ENCODE measurements around the gene CNTN4. TPM values are rescaled to one million over a fixed set of nuclear protein-coding genes. Genes with fewer than 3 reads are reported as not detected.

The CNTN4 gene
- total RNA-seq, 1 donor from 2014 or later = 3.2 TPM

GRCh38 chr3:3023111-3023745 lies 924.6 kb downstream of the CNTN4 start:
- no peak for ATAC-seq
- intact Hi-C loops (cut with micrococcal nuclease) = no loop called here
- DNase-seq = no peak

GRCh38 chr3:3027976-3028567 lies 929.4 kb downstream of the CNTN4 start:
- ATAC-seq (no peak), DNase-seq (no peak)
- intact Hi-C loops (cut with micrococcal nuclease) = no loop called here

- no peak for DNase-seq
- intact Hi-C loops (cut with micrococcal nuclease) = no loop called here
- no peak for ATAC-seq
Measured at GRCh38 chr3:3031326-3031725, 932.7 kb downstream of the CNTN4 start.

- ATAC-seq (no peak), DNase-seq (no peak)
- intact Hi-C loops (cut with micrococcal nuclease) = no loop called here
Measured at GRCh38 chr3:3037156-3037555, 938.5 kb downstream of the CNTN4 start.

GRCh38 chr3:3038201-3038991 lies 939.7 kb downstream of the CNTN4 start:
- intact Hi-C loops (cut with micrococcal nuclease) = no loop called here
- ATAC-seq (no peak), DNase-seq (no peak)

GRCh38 chr3:3053974-3054373 lies 955.3 kb downstream of the CNTN4 start:
- DNase-seq (no peak), ATAC-seq (no peak)
- intact Hi-C loops (cut with micrococcal nuclease) = no loop called here

GRCh38 chr3:3059645-3060044 lies 961.0 kb downstream of the CNTN4 start:
- intact Hi-C loops (cut with micrococcal nuclease) = no loop called here
- ATAC-seq (no peak), DNase-seq (no peak)

- ATAC-seq (no peak), DNase-seq (no peak)
- intact Hi-C loops (cut with micrococcal nuclease) = no loop called here
Measured at GRCh38 chr3:3064297-3064696, 965.6 kb downstream of the CNTN4 start.

GRCh38 chr3:3065876-3066275 lies 967.2 kb downstream of the CNTN4 start:
- DNase-seq = no peak
- intact Hi-C loops (cut with micrococcal nuclease) = no loop called here
- ATAC-seq = no peak

- ATAC-seq = no peak
- DNase-seq = no peak
- intact Hi-C loops (cut with micrococcal nuclease) = no loop called here
Measured at GRCh38 chr3:3066378-3066777, 967.7 kb downstream of the CNTN4 start.

- DNase-seq = no peak
- intact Hi-C loops (cut with micrococcal nuclease) = no loop called here
- no peak for ATAC-seq
Measured at GRCh38 chr3:3066910-3067309, 968.2 kb downstream of the CNTN4 start.

- no peak for ATAC-seq
- DNase-seq = no peak
- intact Hi-C loops (cut with micrococcal nuclease) = no loop called here
Measured at GRCh38 chr3:3068358-3068881, 969.8 kb downstream of the CNTN4 start.

GRCh38 chr3:3069723-3070122 lies 971.1 kb downstream of the CNTN4 start:
- ATAC-seq (no peak), DNase-seq (no peak)
- intact Hi-C loops (cut with micrococcal nuclease) = no loop called here

- DNase-seq (no peak), ATAC-seq (no peak)
- intact Hi-C loops (cut with micrococcal nuclease) = no loop called here
Measured at GRCh38 chr3:3071136-3071535, 972.5 kb downstream of the CNTN4 start.

- intact Hi-C loops (cut with micrococcal nuclease) = no loop called here
- no peak for DNase-seq
- ATAC-seq = no peak
Measured at GRCh38 chr3:3074551-3075257, 976.0 kb downstream of the CNTN4 start.

- intact Hi-C loops (cut with micrococcal nuclease) = no loop called here
- DNase-seq = no peak
- no peak for ATAC-seq
Measured at GRCh38 chr3:3080309-3080708, 981.6 kb downstream of the CNTN4 start.

- intact Hi-C loops (cut with micrococcal nuclease) = no loop called here
- DNase-seq (no peak), ATAC-seq (no peak)
Measured at GRCh38 chr3:3081381-3082233, 982.9 kb downstream of the CNTN4 start.

- DNase-seq (no peak), ATAC-seq (no peak)
- intact Hi-C loops (cut with micrococcal nuclease) = no loop called here
Measured at GRCh38 chr3:3082234-3082924, 983.7 kb downstream of the CNTN4 start.
